ENCODE results near the gene LEF1.
"Not testable (repeated sequence)": the region's sequence is repeated elsewhere in the genome, so short reads cannot be mapped to it uniquely, and the experiment has no call there.

The LEF1 gene

DNA sequence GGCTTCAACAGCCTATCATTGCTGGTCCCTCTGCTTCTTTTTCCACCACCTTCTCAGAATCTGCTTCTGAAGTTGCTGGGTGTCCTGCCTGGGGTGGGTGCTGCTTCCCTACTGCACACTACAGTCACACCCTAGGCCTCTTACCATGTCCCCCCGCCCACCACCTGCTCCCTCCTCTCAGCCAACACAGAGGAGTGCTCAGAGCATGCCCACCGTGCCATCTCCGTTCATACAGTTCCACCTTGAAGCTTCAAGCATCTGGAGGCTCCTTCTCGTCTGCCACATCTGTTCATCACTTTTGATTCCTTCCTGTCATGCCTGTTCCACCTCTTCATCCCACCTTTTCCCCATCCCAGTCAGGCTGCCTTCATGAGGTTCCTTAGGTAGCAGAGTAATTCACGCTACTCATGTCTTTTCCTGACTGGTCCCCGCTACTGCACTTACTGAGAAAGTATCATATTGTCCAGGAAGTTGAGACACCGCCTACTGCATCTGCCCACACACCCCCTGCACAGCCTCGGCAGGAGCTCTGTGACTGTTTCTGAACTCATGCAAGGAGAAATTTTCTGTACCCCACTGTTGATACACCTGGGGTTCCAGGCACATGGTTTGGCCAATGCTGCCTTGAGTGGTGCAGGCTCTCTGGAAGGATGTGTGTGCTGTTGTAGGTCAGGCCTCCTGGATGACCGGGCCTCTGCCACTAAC, 139.6 kb downstream of the LEF1 start:
- Histone ChIP-seq H3K9me3 (ENCODE audit: control insufficient read depth in 2 of 2, low read length in 2 of 2) (no peaks in the 10 kb centered on the region), H3K9ac (ENCODE audit: low read depth in 1 of 2, low read length in 2 of 2) (no peak overlapping the region), H3K4me1 (ENCODE audit: control insufficient read depth in 2 of 2, insufficient read depth in 2 of 2, low read length in 2 of 2) (no peaks in the 10 kb centered on the region), H3K27me3 (ENCODE audit: control insufficient read depth in 2 of 2, insufficient read depth in 2 of 2, low read length in 2 of 2) (no peaks in the 10 kb centered on the region), H3K4me3 (ENCODE audit: low read length in 2 of 2) (no peak overlapping the region), H3K27ac (ENCODE audit: low read depth in 2 of 2, low read length in 2 of 2) (no peak overlapping the region), H3K36me3 (ENCODE audit: control insufficient read depth in 2 of 2, insufficient read depth in 2 of 2, low read length in 2 of 2) (peaks cover 43 to 67% of the 10 kb centered on the region in 2 donors)

DNA sequence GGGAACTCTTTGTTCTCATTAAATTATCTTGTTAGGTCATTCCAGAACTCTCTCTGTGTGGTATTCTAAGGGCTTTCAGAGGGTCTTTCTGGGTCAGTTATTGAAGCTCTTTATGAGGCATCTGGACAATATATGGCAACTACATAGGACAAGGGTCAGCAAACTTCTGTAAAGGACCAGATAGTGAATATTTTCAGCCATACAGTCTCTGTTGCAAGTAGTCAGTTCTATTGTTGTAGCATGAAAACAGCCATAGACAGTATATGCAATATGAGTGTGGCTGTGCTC, 143.9 kb downstream of the LEF1 start:
- no peak overlapping the region for H3K27ac ChIP-seq (ENCODE audit: low read depth in 2 of 2, low read length in 2 of 2)
- no peak overlapping the region for H3K9ac ChIP-seq (ENCODE audit: low read depth in 1 of 2, low read length in 2 of 2)
- H3K27me3 ChIP-seq (ENCODE audit: control insufficient read depth in 2 of 2, insufficient read depth in 2 of 2, low read length in 2 of 2), result no peaks in the 10 kb centered on the region
- H3K4me3 ChIP-seq (ENCODE audit: low read length in 2 of 2), result no peak overlapping the region
- H3K4me1 ChIP-seq (ENCODE audit: control insufficient read depth in 2 of 2, insufficient read depth in 2 of 2, low read length in 2 of 2), result no peaks in the 10 kb centered on the region
- no peaks in the 10 kb centered on the region for H3K9me3 ChIP-seq (ENCODE audit: control insufficient read depth in 2 of 2, low read length in 2 of 2)
- H3K36me3 ChIP-seq (ENCODE audit: control insufficient read depth in 2 of 2, insufficient read depth in 2 of 2, low read length in 2 of 2), result peaks cover 49 to 66% of the 10 kb centered on the region in 2 donors

- no peaks in the 10 kb centered on the region for H3K27me3 ChIP-seq (ENCODE audit: control insufficient read depth in 2 of 2, insufficient read depth in 2 of 2, low read length in 2 of 2)
- H3K27ac ChIP-seq (ENCODE audit: low read depth in 2 of 2, low read length in 2 of 2), result no peak overlapping the region
- H3K4me3 ChIP-seq (ENCODE audit: low read length in 2 of 2), result no peak overlapping the region
- no peaks in the 10 kb centered on the region for H3K9me3 ChIP-seq (ENCODE audit: control insufficient read depth in 2 of 2, low read length in 2 of 2)
- peaks cover 50 to 67% of the 10 kb centered on the region in 2 donors for H3K36me3 ChIP-seq (ENCODE audit: control insufficient read depth in 2 of 2, insufficient read depth in 2 of 2, low read length in 2 of 2)
- H3K9ac ChIP-seq (ENCODE audit: low read depth in 1 of 2, low read length in 2 of 2), result no peak overlapping the region
- no peaks in the 10 kb centered on the region for H3K4me1 ChIP-seq (ENCODE audit: control insufficient read depth in 2 of 2, insufficient read depth in 2 of 2, low read length in 2 of 2)
These were observed 144.5 kb downstream of the LEF1 start for GRCh38 chr4:108024085-108024877.

GRCh38 chr4:108018884-108019187, 149.9 kb downstream of the LEF1 start:
- no peak overlapping the region for H3K27ac ChIP-seq (ENCODE audit: low read depth in 2 of 2, low read length in 2 of 2)
- H3K36me3 ChIP-seq (ENCODE audit: control insufficient read depth in 2 of 2, insufficient read depth in 2 of 2, low read length in 2 of 2), result peaks cover 41 to 53% of the 10 kb centered on the region in 2 donors
- H3K4me1 ChIP-seq (ENCODE audit: control insufficient read depth in 2 of 2, insufficient read depth in 2 of 2, low read length in 2 of 2), result no peaks in the 10 kb centered on the region
- H3K9ac ChIP-seq (ENCODE audit: low read depth in 1 of 2, low read length in 2 of 2), result no peak overlapping the region
- no peak overlapping the region for H3K4me3 ChIP-seq (ENCODE audit: low read length in 2 of 2)
- no peaks in the 10 kb centered on the region for H3K9me3 ChIP-seq (ENCODE audit: control insufficient read depth in 2 of 2, low read length in 2 of 2)
- no peaks in the 10 kb centered on the region for H3K27me3 ChIP-seq (ENCODE audit: control insufficient read depth in 2 of 2, insufficient read depth in 2 of 2, low read length in 2 of 2)

GRCh38 chr4:108018040-108018883, 150.5 kb downstream of the LEF1 start:
- Histone ChIP-seq H3K9ac (ENCODE audit: low read depth in 1 of 2, low read length in 2 of 2) (no peak overlapping the region), H3K27ac (ENCODE audit: low read depth in 2 of 2, low read length in 2 of 2) (no peak overlapping the region), H3K4me1 (ENCODE audit: control insufficient read depth in 2 of 2, insufficient read depth in 2 of 2, low read length in 2 of 2) (no peaks in the 10 kb centered on the region), H3K36me3 (ENCODE audit: control insufficient read depth in 2 of 2, insufficient read depth in 2 of 2, low read length in 2 of 2) (peaks cover 35 to 47% of the 10 kb centered on the region in 2 donors), H3K9me3 (ENCODE audit: control insufficient read depth in 2 of 2, low read length in 2 of 2) (no peaks in the 10 kb centered on the region), H3K4me3 (ENCODE audit: low read length in 2 of 2) (no peak overlapping the region), H3K27me3 (ENCODE audit: control insufficient read depth in 2 of 2, insufficient read depth in 2 of 2, low read length in 2 of 2) (no peaks in the 10 kb centered on the region)

DNA sequence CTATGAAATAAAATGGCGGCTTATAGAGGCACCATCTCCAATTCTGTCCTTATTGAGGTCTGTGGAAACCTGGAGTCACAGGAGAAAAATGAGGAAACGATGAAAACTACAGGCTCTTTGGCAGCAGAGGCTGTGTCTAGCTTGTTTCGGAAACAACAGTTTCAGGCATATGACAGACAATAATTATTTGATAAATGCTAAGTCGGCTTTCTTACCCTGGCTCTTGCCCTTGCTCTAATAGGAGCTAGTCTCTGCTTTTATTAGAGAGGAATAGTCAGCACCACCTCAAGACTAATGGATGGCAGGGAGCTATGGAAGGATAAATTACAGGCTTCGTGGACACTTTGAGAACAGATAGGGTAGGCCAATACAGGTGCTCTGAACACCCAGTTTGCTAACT, 154.8 kb downstream of the LEF1 start:
- H3K9ac ChIP-seq (ENCODE audit: low read depth in 1 of 2, low read length in 2 of 2), result no peak overlapping the region
- no peaks in the 10 kb centered on the region for H3K9me3 ChIP-seq (ENCODE audit: control insufficient read depth in 2 of 2, low read length in 2 of 2)
- H3K4me3 ChIP-seq (ENCODE audit: low read length in 2 of 2), result no peak overlapping the region
- no peaks in the 10 kb centered on the region for H3K27me3 ChIP-seq (ENCODE audit: control insufficient read depth in 2 of 2, insufficient read depth in 2 of 2, low read length in 2 of 2)
- H3K27ac ChIP-seq (ENCODE audit: low read depth in 2 of 2, low read length in 2 of 2), result no peak overlapping the region
- H3K36me3 ChIP-seq (ENCODE audit: control insufficient read depth in 2 of 2, insufficient read depth in 2 of 2, low read length in 2 of 2), result peaks cover 23 to 25% of the 10 kb centered on the region in 2 donors
- no peaks in the 10 kb centered on the region for H3K4me1 ChIP-seq (ENCODE audit: control insufficient read depth in 2 of 2, insufficient read depth in 2 of 2, low read length in 2 of 2)

DNA sequence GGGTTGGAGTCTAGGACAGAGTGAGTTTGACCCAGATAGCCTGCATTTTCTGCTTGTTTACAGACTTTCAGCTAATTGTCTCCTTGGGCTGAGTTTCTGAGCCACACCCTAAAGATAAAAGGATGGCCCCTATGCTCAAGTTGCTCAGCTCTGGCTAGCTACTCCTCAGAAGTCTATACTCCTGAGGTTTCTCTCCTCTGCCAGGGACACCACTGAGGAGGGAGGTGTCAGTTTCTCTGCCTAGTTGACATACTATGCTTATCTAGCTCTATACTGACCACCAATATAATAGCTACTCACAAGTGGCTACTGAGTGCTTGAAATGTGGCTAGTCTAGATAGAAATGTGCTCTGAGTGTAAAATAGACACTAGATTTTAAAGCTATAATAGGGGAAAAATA, 155.4 kb downstream of the LEF1 start:
- H3K27me3 ChIP-seq (ENCODE audit: control insufficient read depth in 2 of 2, insufficient read depth in 2 of 2, low read length in 2 of 2), result no peaks in the 10 kb centered on the region
- H3K9ac ChIP-seq (ENCODE audit: low read depth in 1 of 2, low read length in 2 of 2), result no peak overlapping the region
- no peaks in the 10 kb centered on the region for H3K4me1 ChIP-seq (ENCODE audit: control insufficient read depth in 2 of 2, insufficient read depth in 2 of 2, low read length in 2 of 2)
- H3K4me3 ChIP-seq (ENCODE audit: low read length in 2 of 2), result no peak overlapping the region
- H3K27ac ChIP-seq (ENCODE audit: low read depth in 2 of 2, low read length in 2 of 2), result no peak overlapping the region
- H3K9me3 ChIP-seq (ENCODE audit: control insufficient read depth in 2 of 2, low read length in 2 of 2), result no peaks in the 10 kb centered on the region
- peaks cover 23 to 25% of the 10 kb centered on the region in 2 donors for H3K36me3 ChIP-seq (ENCODE audit: control insufficient read depth in 2 of 2, insufficient read depth in 2 of 2, low read length in 2 of 2)

GRCh38 chr4:108012382-108012781, 156.3 kb downstream of the LEF1 start:
- not testable (repeated sequence) for H3K9me3 ChIP-seq (ENCODE audit: control insufficient read depth in 2 of 2, low read length in 2 of 2); H3K9ac ChIP-seq (ENCODE audit: low read depth in 1 of 2, low read length in 2 of 2); H3K4me1 ChIP-seq (ENCODE audit: control insufficient read depth in 2 of 2, insufficient read depth in 2 of 2, low read length in 2 of 2); H3K4me3 ChIP-seq (ENCODE audit: low read length in 2 of 2); H3K27me3 ChIP-seq (ENCODE audit: control insufficient read depth in 2 of 2, insufficient read depth in 2 of 2, low read length in 2 of 2); H3K27ac ChIP-seq (ENCODE audit: low read depth in 2 of 2, low read length in 2 of 2)
- peaks cover 23 to 25% of the 10 kb centered on the region in 2 donors for H3K36me3 ChIP-seq (ENCODE audit: control insufficient read depth in 2 of 2, insufficient read depth in 2 of 2, low read length in 2 of 2)

DNA sequence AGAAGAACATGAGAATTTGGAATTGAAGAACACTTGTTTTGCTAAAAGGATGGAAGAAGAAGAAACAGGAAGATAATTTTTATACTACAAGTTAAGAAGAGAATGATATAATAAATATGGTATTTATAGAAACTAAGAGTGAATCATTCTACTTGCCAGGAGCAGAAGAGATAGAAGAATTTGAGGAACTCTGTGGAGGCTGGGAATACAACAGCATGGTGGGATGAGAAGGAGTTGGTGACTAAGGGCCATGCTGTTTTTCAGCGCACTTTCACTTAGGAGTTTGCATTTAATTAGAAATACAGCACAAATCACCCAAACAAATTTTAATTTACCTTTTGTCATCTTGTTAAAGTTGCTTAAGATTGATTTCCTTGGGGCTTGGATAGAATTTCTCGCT, 158.6 kb downstream of the LEF1 start:
- Histone ChIP-seq H3K27me3 (ENCODE audit: control insufficient read depth in 2 of 2, insufficient read depth in 2 of 2, low read length in 2 of 2) (no peaks in the 10 kb centered on the region), H3K27ac (ENCODE audit: low read depth in 2 of 2, low read length in 2 of 2) (no peak overlapping the region), H3K4me3 (ENCODE audit: low read length in 2 of 2) (no peak overlapping the region), H3K9ac (ENCODE audit: low read depth in 1 of 2, low read length in 2 of 2) (no peak overlapping the region), H3K9me3 (ENCODE audit: control insufficient read depth in 2 of 2, low read length in 2 of 2) (no peaks in the 10 kb centered on the region), H3K4me1 (ENCODE audit: control insufficient read depth in 2 of 2, insufficient read depth in 2 of 2, low read length in 2 of 2) (no peaks in the 10 kb centered on the region), H3K36me3 (ENCODE audit: control insufficient read depth in 2 of 2, insufficient read depth in 2 of 2, low read length in 2 of 2) (peaks cover 6 to 13% of the 10 kb centered on the region in 2 donors)

DNA sequence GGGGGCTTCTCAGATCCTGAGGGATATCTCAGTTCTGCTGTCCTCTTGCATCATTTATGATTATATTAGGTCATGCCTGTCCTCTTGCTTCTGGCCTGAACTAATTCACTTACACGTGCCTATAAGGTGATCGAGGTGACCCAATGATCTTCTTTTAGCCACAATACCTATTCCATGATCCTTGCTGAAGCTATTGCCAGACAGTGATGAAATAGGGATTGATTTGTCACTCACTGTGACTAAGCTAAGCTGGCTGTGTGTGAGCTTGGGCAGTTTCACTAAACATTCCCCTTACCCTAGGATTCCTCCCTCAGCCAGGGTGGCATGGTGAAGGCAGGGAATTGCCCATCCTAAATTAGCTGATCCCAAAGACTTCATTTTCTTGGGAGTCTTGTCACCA, 160.0 kb downstream of the LEF1 start:
- no peaks in the 10 kb centered on the region for H3K4me1 ChIP-seq (ENCODE audit: control insufficient read depth in 2 of 2, insufficient read depth in 2 of 2, low read length in 2 of 2)
- H3K9ac ChIP-seq (ENCODE audit: low read depth in 1 of 2, low read length in 2 of 2), result no peak overlapping the region
- no peak overlapping the region for H3K27ac ChIP-seq (ENCODE audit: low read depth in 2 of 2, low read length in 2 of 2)

More for the DNA sequence above, 160.0 kb downstream of the LEF1 start:
- H3K4me3 ChIP-seq (ENCODE audit: low read length in 2 of 2), result no peak overlapping the region
- H3K9me3 ChIP-seq (ENCODE audit: control insufficient read depth in 2 of 2, low read length in 2 of 2), result no peaks in the 10 kb centered on the region
- H3K36me3 ChIP-seq (ENCODE audit: control insufficient read depth in 2 of 2, insufficient read depth in 2 of 2, low read length in 2 of 2), result peaks cover 4 to 6% of the 10 kb centered on the region in 2 donors
- H3K27me3 ChIP-seq (ENCODE audit: control insufficient read depth in 2 of 2, insufficient read depth in 2 of 2, low read length in 2 of 2), result no peaks in the 10 kb centered on the region
